ENCODE results near the gene IQCK. TPM values are rescaled to one million over a fixed set of nuclear protein-coding genes. Genes with fewer than 3 reads are reported as not detected.

Gene IQCK
- total RNA-seq, 1 experiment from 2014 or later: 15.5 TPM

- intact Hi-C loops (cut with micrococcal nuclease; ENCODE audit: unreplicated experiment): no loop called here
- no TSS peak for BruUV-seq (replicated peaks)
Measured at GRCh38 chr16:19881783-19882182, 163.7 kb downstream of the IQCK start.

GRCh38 chr16:19882186-19882585 lies 164.1 kb downstream of the IQCK start:
- no peaks in the 10 kb centered on the region for H3K27me3 ChIP-seq (ENCODE audit: control insufficient read depth, insufficient read depth, low read length)
- no peaks in the 10 kb centered on the region for H3K36me3 ChIP-seq (ENCODE audit: control insufficient read depth, insufficient read depth, low read length)
- ATAC-seq: no peak
- BruUV-seq (replicated peaks): no TSS peak
- H3K9me3 ChIP-seq (ENCODE audit: control insufficient read depth, insufficient read depth, low read depth, low read length): no peaks in the 10 kb centered on the region
- no peak for DNase-seq (ENCODE audit: low read depth, low spot score)
- TF ChIP-seq TCF7L2 (IDR thresholded peaks at IDR 0.05; ENCODE audit: low read depth, low read length) (no peak), REST (IDR thresholded peaks at IDR 0.05; ENCODE audit: insufficient read depth in 1 of 2, low read depth in 2 of 2, low read length in 1 of 2) (no peak), CTCF (IDR thresholded peaks at IDR 0.05) (no peak), SIN3A (IDR thresholded peaks at IDR 0.05; ENCODE audit: borderline replicate concordance, insufficient read depth, low read depth, low read length) (no peak), POLR2AphosphoS5 (IDR thresholded peaks at IDR 0.05; ENCODE audit: low read depth, low read length) (no peak)
- H3K27ac ChIP-seq (ENCODE audit: low read length): no peak overlapping the region
- in situ Hi-C loops (cut with HindIII; ENCODE audit: low pct_unique_long_range_greater_than_20kb, low sequenced_read_pairs) (loop anchor here (25.0 kb wide), 1 partner anchor 245 kb away; no protein-coding TSS in a partner anchor), intact Hi-C loops (cut with micrococcal nuclease; ENCODE audit: unreplicated experiment) (no loop called here)
- no peak overlapping the region for H3K4me3 ChIP-seq (ENCODE audit: low read depth in 2 of 2, low read length in 2 of 2)
- ChIA-PET CTCF (interaction anchor here (1.4 kb wide), 1 partner anchor 281 kb away, joined by 6 read pairs; no protein-coding TSS in a partner anchor), POLR2A (no interaction called here)
- H3K4me1 ChIP-seq (ENCODE audit: control insufficient read depth, insufficient read depth, low read length): peaks cover 27% of the 10 kb centered on the region

More at GRCh38 chr16:19881783-19882182, 163.7 kb downstream of the IQCK start:
- ChIA-PET POLR2A (no interaction called here), CTCF (interaction anchor here (1.4 kb wide), 1 partner anchor 280 kb away, joined by 6 read pairs; no protein-coding TSS in a partner anchor)
- in situ Hi-C loops (cut with HindIII; ENCODE audit: low pct_unique_long_range_greater_than_20kb, low sequenced_read_pairs): loop anchor here (25.0 kb wide), 1 partner anchor 244 kb away; no protein-coding TSS in a partner anchor
- Histone ChIP-seq H3K27ac (ENCODE audit: low read length) (no peak overlapping the region), H3K36me3 (ENCODE audit: control insufficient read depth, insufficient read depth, low read length) (no peaks in the 10 kb centered on the region), H3K4me1 (ENCODE audit: control insufficient read depth, insufficient read depth, low read length) (peaks cover 27% of the 10 kb centered on the region), H3K27me3 (ENCODE audit: control insufficient read depth, insufficient read depth, low read length) (no peaks in the 10 kb centered on the region), H3K4me3 (ENCODE audit: low read depth in 2 of 2, low read length in 2 of 2) (no peak overlapping the region), H3K9me3 (ENCODE audit: control insufficient read depth, insufficient read depth, low read depth, low read length) (no peaks in the 10 kb centered on the region)
- ATAC-seq (no peak), DNase-seq (ENCODE audit: low read depth, low spot score) (no peak)
- TF ChIP-seq CTCF (IDR thresholded peaks at IDR 0.05): no peak
- TF ChIP-seq SIN3A (IDR thresholded peaks at IDR 0.05; ENCODE audit: borderline replicate concordance, insufficient read depth, low read depth, low read length): no peak
- TF ChIP-seq TCF7L2 (IDR thresholded peaks at IDR 0.05; ENCODE audit: low read depth, low read length): no peak
- TF ChIP-seq POLR2AphosphoS5 (IDR thresholded peaks at IDR 0.05; ENCODE audit: low read depth, low read length): no peak
- TF ChIP-seq REST (IDR thresholded peaks at IDR 0.05; ENCODE audit: insufficient read depth in 1 of 2, low read depth in 2 of 2, low read length in 1 of 2): no peak

Data from Panc1 (cell line).